Suppressor macrophage treated with lipopolysaccharide for 1 hour (primary cell): ENCODE data around the gene DLX4.

Experiments used
- DNase-seq, 3 donors: peaks; one replicate each; pipeline ENCODE4 v3.0.0-alpha.2; 2020 to 2022

The DLX4 gene

DNA sequence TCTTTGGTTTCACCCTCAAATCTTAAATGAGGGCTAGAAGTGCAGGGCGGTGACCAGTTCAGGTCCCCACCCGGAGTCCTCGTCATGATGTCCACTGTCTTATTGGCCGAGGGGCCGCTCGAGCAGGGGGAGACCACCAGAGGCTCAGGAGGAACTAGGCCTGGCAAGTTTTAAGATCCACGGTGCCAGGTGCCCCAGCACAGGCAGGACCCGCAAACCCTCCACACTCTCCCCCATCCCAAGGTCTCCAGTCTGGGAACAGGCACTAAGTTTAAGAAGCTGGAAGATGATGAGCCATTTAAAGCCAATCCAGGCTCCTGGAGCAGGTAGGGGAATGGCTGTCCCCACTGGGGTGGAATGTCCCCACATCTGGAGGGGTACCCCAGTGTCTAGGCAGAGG, 21.9 kb downstream of the DLX4 start:
- no peak for DNase-seq

DNA sequence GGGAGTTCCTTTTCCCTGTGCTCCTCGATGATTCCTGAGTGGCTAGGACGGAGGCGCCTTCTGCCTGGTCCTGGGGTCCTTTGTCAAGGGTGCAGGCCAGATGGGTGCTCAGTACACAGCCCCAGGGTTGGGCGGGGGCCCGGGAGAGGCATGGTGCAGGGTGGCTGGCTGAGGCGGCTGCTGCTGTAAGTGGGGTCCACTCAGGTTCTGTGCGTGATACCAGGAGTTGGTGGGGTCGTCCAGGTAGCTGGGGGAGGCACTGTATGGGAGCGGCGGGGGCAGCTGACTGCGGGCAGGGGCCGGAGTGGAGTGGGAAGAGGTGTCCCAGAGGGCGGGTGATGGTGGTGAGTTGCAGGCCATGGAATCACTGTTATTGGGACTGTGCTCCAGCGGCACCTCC, 22.4 kb downstream of the DLX4 start:
- no peak for DNase-seq

DNA sequence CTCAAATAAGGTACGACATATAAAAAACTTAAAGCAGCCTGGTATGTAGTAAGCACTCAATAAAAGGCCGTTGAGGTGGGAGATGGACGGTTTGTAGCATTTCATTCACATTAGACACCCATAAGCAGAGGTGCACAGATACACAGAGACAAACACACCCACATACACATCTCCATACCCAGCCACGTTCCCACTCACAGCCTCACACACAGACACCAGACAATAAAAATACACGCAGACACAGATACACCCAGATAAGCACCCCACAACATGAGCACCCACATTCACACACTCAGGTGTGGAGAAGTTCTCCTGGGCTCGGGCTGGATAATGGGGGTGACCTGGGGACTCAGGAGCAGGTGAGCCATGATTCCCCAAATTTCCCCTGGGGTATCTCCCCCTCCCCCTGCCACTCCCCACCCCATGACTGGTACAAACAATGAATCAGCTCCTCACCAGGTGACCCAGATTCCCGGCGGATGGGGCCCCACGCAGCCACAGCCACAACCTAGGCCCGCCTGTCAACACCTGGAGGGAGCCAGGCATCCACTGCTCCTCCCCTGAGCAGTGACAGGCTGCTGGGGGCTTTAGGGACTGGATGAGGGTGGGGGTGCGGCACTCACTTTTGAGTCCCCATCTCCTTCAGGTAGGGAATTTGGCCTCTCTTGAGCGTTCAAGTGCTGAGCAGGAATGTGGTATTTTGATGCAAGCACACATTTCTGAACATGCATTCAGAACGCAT, 23.4 kb downstream of the DLX4 start:
- DNase-seq, result no peak

DNA sequence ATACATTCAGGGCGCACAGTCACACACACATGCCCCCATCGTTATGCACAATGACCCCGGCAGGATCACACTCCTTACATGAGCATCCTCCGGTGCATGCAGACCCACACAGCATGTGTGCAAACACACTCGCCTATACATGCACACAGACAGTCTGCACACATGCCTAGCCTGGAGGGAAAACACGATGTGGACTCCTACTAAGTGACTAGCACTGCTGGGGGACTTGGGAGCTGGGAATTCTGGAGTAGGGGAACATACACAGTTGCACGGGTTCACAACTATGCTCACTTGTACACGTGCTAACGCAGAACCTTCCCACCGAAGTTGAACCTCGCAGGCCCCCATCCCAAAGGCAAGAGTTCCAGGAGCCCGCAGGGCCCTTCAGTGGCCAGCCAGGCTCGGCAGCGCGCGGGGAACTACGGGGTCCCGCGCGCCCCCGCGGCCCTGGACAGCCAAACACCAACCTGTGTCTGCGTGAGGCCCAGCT, 24.0 kb downstream of the DLX4 start:
- no peak for DNase-seq

DNA sequence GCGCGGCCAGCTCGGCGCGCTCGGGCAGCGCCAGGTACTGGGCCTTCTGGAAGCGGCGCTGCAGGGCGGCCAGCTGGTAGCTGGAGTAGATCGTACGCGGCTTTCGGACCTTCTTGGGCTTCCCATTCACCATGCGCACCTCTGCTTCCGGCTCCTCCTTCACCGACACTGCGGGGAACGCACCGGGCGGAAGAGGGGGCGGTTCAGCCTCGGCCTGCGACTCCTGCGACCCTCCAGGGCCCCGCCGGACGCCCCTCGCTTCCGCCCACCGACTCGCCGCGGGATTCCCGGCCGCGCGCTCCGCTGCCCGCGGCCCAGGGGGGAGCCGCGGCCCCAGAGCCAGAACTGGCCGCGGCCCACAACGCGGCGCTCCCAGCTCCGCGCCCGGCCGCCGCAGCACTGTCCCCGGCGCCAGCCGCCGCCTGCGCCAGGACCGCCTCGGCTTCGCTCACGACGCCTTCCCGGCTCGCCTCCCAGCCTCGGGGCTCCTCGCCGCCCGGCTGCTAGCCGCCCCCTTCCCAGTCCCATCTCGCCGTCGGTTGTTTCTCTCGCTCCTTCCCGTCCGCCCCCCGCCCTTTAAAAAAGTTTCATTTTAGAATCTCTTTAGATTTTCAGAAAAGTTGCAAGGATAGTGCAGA, 24.6 kb downstream of the DLX4 start:
- DNase-seq, result peak in 1 of 3 donors; percentile 60

DNA sequence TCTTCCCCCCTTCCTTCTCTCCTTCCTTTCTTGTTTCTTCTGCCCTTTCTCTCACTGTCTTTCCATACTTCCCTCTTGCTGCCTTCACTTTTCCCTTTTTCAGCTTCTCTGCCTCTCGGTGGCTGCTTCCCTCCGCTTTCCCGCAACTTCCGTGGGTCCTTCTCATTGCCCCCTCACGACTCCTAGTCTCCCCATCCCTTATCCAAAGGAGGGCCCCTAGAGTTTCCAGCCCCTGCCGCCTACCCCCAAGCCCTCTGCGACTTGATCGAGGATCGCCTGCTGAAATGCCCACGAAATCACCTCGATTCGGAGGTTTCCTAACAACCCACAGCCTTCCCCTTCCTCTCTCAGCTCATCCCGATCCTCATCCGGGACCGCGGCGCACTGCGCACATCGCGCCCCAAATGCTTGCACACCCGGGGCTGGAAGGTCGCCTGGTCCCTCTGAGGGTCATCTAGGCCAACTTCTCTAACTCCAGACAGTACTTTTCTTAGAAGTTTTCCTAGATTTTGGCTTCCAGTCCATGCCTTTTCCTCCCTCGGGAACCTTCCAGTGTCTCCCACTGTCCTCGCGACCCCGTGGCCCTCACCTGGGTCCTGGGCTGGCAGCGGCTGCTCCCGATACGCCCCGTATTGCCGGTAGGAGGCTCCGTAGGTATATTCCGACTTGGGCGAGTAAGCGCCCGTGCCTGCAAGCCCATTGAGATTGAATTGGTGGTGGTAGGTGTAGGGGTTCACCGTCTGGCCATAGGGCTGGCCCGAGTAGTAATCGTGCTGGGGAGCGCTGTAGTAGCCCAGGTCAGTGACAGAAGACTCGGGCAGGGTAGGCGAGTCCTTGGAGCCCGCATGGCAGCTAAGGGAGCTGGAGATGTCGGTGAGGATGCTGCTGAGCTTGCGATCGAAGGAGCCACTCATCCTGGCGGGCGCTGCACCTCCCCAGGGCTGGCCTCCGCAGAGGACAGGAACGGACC, 25.4 kb downstream of the DLX4 start:
- DNase-seq, result no peak

DNA sequence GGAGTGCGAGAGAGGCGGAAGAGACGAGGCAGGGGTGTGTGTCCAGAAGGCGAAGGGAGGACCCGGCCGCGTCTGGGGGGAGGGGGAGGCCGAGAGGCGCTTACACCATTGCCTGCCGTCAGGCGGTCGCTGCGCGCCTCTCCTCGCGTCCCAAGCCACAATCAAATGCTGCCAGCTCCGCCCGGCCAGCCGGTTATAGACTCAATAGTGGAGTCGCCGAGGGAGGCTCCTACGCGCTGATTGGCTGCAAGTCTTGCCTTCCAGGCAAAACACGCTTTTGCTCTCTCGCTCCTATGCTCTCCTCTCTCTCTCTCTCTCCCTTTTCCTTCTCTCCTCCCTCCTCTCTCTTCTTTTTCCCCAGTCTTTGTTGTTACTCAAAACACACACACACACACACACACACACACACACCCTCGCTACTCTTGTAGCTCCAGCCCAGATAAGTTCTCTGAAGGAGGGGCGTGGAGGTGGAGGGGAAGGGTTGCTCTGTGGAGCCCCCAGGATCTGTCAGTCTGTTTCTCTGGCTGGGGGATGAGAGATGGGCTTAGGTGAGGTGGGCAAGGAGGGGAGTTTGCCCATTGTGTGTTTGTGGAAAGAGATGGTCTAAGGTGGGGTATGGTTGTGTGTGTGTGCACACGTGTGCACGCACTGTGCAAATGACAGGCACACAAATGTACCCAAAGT, 26.2 kb downstream of the DLX4 start, which contains the start of gene DLX3:
TSS of gene DLX3 (minus strand) at position 170 of the 684 bp plus-strand sequence. CDS start 226 bp downstream, outside the sequence.
- peak; percentile 53 to 62 (median 53) for DNase-seq

DNA sequence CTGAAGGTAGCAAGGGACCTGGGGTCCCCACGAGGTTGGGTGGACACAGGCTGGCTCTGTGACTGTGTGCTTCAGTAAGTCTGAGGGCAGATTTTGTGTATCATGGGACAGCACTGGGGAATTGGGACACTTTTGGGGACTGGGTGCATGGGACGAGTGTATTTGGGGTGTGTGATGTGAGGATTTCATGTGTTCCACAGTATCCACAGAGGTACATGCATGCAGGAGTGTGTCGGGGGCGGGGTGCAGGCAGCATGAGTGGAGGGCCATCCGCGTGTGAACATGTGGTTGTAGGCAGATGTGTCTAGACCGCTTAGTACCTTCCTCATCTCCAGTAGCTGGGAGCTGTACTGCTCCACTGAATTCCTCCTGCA, 27.1 kb downstream of the DLX4 start:
- DNase-seq, result no peak

DNA sequence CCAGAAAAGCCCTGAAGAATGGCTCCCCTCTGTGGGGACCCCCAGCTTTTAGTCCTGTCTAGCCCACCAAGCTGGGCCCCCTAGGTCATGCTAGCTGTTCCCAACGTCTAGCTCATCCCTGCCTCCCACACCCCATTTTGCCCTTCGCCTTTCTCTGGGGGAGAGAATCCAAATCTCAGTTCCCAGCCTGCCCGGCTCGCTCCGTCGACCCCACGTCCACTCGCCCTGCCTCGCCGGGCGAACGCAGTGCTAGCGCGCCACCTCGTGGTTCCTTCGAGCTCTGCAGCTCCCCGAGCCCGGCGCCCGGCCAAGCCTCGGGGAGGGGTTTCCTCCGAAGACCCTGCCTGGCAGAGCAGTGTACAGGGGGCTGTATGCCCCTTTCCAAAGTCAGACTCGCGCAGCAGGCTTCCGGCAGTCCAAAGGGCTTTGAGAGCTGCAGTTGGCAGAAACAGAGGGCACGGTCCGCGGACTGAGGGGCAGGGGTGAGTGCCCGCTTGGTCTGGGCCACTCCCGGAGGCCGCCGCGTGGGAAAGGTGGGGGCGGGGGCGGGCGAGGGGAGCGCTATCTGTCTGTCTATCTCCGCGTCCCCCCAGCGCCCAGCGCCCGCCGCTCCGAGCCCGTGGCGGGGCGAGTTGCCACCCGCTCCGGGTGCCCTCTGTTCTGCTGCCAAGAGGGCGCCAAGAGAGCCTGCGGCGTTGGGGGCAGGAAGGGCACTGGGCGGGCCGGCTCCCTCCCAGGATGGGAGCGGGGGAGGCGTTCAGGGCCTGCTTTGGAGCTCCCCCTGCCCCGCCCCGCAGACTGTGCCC, 27.7 kb downstream of the DLX4 start:
- DNase-seq, result peak; percentile 63 to 80 (median 76)

DNA sequence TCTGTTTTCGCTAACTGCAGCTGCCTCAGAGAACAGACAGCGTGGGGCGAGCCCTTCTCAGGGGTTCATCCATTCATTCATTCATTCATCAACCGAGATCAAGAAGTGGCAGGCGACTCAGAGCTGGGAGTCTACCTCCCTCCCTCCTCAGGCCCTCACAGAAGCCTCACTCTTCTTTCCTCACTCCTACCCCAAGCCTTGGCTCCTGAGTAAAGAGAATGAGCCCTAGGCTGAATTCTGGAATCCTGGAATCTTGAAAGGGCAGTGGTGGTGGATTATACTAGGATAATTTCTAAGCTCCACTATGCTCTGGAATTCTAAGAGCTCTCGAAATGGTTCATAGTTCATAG, 28.3 kb downstream of the DLX4 start:
- no peak for DNase-seq

DNA sequence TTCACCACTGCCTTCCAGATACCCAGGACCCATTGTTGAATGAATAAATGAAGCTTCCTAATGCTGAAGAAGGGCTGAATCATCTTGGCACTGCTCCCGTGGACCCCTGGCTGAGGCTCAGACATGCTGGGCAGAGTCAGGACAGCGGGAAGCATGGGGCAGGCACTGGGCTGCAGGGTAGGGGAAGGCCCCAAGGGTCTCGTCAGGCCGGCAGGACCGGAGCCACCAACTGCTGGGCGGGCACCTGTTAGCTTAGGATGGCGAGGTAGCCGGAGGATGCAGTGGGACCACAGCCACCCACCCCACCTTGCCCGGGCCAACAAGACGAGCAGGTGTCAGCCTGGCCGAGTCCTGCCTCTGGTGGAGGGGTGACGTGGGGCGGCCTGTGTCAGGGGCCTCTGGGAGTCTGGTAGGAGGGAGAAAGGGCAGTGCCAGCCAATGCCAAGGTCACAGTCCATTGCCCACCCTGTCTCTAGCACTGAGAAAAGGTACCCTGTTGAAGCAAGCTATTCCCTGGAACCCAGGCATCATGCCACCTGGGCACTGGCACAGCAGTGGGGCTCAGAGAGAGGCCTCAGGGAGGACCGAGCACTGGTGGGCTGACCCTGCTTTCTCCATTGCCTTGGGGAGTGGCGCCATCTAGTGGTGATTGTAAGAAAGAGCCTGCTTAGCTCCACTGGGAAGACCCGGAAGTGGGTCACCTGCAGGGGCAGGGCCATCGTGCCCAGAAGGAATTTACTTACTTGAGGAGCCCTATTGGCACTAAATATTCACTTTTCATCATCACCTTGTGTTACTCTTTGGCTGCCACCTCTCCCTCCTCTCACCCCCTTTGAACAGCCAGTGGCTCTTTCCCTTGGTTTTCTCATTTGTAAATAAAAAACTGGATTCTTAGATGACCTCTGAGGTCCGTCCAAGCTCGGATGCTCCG, 29.0 kb downstream of the DLX4 start:
- peak; percentile 87 to 95 (median 93) for DNase-seq

DNA sequence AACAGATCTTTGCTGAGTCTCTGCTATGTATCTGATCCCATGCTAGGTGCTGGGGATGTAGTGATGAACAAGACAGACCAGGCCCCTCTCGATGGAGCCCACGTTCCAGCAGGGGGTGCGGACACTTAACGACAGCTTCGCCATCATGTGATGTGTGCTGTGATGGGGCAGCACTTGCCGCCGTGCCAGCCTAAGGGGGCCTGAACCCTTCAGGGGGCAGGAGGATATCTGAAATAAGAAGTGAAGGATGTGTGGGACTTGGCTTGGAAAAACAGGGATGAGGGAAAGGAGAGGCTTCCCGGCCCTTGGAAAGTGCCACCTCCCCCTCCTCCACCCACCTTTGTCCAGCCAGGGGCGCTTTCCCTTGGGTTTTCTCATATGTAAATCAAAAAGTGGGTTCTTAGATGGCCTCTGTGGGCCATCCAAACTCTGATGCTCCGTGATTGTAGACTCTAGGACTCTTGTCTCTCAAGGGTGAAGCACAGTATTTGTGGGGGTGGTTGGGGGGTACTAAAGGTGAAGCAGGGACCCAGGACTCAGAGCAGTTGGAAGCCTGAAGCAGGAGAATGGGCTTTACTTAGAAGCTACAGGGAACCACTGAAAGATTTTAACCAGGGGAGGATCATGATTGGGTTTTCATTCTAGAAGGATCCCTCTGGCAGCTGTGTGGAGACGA, 30.0 kb downstream of the DLX4 start:
- no peak for DNase-seq

DNA sequence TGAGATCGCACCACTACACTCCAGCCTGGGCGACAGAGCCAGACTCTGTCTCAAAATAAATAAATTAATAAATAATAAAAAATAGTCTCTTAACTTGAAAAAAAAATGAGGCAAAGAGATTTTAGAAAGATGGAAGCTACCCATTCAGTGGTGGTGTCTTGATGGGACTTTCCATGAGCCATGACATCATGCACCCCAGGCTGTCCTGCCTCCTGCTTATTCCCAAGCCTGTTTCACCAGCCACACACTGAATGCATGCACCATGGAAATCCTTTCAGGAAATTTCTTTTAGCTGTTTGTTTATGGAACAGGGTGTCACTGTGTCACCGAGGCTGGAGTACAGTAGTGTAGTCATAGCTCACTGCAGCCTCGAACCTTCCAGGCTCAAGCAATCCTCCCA, 34.9 kb downstream of the DLX4 start:
- peak; percentile 42 to 60 (median 45) for DNase-seq

DNA sequence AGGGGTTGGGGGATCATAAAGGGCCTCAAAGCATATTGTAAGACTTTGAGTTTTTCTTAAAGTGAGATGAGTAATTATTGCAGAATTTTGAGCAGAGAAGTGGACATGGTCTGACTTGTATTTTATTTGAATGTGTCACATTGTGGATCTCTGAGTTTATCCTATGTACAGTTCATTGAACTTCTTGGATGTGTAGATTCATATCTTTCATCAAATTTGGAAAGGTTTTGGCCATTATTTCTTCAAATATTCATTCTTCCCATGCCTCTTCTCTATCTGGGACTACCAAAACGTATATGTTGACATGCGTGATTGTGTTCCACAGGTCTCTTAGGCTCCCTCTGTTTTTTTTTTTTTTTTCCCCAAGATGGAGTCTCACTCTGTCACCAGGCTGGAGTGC, 40.3 kb downstream of the DLX4 start:
- no peak for DNase-seq

DNA sequence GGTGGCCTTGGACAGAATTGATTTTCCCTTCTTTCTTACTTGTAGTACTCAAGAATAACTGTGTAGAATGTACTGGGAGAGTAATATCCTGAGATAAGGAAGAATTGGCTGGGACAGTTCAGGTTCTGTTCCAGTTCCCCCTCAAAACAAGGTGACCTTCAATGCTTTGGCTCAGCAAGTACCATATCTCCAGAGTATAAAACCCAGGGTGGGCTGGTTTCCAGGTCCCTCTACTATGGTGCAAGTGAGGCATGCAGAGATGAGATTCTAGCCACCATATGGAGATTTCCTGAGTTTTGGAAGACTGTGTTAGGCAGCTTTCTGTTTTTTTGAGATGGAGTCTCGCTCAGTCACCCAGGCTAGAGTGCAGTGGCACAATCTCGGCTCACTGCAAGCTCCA, 44.1 kb downstream of the DLX4 start:
- DNase-seq, result no peak

DNA sequence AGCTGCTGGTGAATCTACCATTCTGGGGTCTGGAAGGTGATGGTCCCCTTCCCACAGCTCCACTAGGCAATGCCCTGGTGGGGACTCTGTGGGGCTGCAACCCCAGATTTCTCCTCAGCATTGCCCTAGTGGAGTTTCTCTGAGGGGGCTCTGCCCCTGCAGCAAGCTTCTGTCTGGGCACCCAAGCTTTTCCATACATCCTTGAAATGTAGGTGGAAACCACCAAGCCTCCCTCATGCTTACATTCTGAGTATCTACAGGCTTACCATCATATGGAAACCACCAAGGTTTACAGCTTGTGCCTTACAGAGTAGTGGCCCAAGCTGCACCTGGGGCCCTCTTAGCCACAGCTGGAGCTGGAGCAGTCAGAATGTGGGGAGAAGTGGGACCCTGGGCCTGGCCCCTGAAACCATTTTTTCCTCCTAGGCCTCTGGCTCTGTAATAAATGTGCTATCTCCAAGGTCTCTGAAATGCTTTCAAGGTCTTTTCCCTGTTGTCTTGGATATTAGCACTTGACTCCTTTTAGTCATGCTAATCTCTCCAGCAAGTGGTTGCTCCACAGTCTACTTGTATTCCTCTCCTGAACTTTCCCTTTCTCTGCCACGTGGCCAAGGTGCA, 45.6 kb downstream of the DLX4 start:
- no peak for DNase-seq

DNA sequence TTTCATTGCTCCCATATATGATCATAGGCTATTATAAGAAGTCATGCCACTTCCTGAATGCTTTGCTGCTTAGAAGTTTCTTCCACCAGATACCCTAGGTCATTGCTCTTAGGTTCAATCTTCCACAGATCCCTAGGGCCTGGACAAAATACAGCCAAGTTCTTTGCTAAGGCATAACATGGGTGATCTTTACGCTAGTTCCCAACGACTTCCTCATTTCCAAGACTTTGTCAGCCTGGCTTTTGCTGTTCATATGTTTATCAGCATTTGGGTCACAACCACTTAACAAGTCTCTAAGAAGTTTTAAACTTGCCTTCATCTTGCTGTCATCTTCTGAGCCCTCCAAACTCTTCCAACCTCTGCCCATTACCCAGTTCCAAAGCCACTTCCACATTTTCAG, 46.2 kb downstream of the DLX4 start:
- DNase-seq, result no peak

DNA sequence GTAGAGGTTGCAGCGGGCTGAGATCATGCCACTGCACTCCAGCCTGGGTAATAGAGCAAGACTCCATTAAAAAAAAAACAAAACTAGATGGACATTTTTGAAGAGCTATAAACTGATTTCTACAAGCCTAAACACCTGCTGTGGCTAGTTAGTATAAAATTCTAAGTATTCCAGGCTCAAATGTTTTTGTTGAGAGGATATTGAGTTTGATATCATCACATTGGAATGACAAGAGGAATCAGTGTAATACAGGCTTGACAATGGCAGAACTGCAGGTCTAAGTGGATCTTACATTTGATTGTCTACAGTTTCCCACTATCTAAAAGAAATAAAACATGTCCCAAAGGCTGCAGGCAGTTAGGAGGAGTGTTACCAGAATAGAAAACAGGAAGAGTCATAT, 49.9 kb downstream of the DLX4 start:
- DNase-seq, result no peak

DNA sequence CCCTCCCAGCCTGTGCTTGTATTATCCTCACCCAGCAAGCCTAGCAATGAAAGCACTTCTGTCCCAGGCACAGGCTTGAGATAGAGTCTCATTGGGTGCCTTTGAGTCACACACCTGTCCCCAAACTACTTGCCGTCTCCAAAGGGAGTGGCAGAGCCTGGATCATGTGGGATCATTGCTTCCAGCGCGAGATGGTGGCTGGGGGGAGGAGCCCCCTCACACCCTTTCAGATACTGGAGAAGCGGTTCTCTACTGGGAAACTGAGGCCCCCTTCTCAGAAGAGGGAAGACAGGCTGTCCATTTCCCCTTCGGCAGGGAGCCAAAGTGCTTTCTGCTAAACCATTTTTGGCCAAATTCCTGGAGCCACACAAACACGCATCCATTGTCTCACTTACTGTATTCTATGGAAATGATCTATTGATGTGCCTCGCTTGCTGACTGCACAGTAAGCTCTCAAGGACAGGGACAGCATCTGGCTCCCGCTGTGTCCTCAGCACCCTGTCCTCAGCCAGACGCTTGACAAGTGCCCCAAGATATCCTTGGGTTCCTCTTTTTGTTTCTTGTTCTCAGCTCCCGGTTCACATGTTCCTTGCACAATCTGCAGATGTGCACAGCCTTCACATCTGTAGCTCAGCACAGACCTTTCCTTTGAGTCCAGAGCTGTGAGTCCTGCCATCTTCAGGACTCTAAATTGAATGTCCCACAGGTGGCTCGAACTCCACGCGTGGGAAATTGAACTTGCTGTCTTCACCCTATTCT, 52.0 kb downstream of the DLX4 start:
- DNase-seq, result peak; percentile 44 to 47 (median 47)
